Heart right ventricle (tissue), 16 donors: ENCODE measurements around the gene TMEM38B. TPM values are rescaled to one million over a fixed set of nuclear protein-coding genes. Genes with fewer than 3 reads are reported as not detected.
"Not testable (repeated sequence)": the region's sequence is repeated elsewhere in the genome, so short reads cannot be mapped to it uniquely, and the experiment has no call there.

Source experiments
- ATAC-seq, 8 donors: fragments of 200-7000 bp; cut with Tn5 transposase; one replicate each; pipeline ENCODE4 v1.9.1; 2020; ENCODE audit warnings: mild to moderate bottlenecking in 8 of 8, moderate library complexity in 8 of 8, moderate number of reproducible peaks in 1 of 8
- DNase-seq, 2 donors: peaks; one replicate each; pipeline ENCODE4 v3.0.0-alpha.2; 2020
- H3K27ac ChIP-seq, 10 donors: fragments of 200-600 bp; sonication (generic) in 2 of 10; one replicate each; pipeline versions ENCODE4 v1.5.0 to v1.8.0; 2020 to 2022; ENCODE audit warnings: mild to moderate bottlenecking in 3 of 10
- H3K27me3 ChIP-seq, 7 donors: fragments of 200-600 bp; one replicate each; pipeline ENCODE4 v1.8.0; 2021 to 2022; ENCODE audit warnings: mild to moderate bottlenecking in 2 of 7
- H3K36me3 ChIP-seq, 9 donors: fragments of 200-600 bp; sonication (generic) in 1 of 9; one replicate each; pipeline versions ENCODE4 v1.5.0 to v1.8.0; 2020 to 2022; ENCODE audit warnings: mild to moderate bottlenecking in 2 of 9
- H3K4me1 ChIP-seq, 9 donors: fragments of 200-600 bp; sonication (generic) in 1 of 9; one replicate each; pipeline versions ENCODE4 v1.5.0 to v1.8.0; 2020 to 2022; ENCODE audit warnings: mild to moderate bottlenecking in 4 of 9
- H3K4me3 ChIP-seq, 10 donors: fragments of 200-600 bp; sonication (generic) in 2 of 10; one replicate each; pipeline versions ENCODE4 v1.5.0 to v1.8.0; 2020 to 2022; ENCODE audit warnings: mild to moderate bottlenecking in 7 of 10, moderate library complexity in 2 of 10
- H3K9me3 ChIP-seq, 11 donors: fragments of 200-600 bp in 10 of 11; sonication (generic) in 2 of 11; one replicate each; pipeline versions ENCODE4 v1.5.0 to v1.8.0; 2013 to 2022; ENCODE audit warnings: mild to moderate bottlenecking in 2 of 11, control low read depth in 1 of 11, moderate library complexity in 1 of 11
- WGBS, 2 donors: extraction: QIAGEN DNeasy Blood & Tissue Kit; methylation state at CpG; one replicate each; pipeline ENCODE4 v1.1.7; 2013; ENCODE audit warnings: inconsistent platforms in 1 of 2; 5-methylcytosine and 5-hydroxymethylcytosine counted together
- intact Hi-C, 10 donors: fragments of 100-400 bp; cut with DNase I; formaldehyde crosslinking; loops; one replicate each; pipeline versions ENCODE4 v1.11.1 to v1.14.2; 2022
- polyA plus RNA-seq, 2 donors: library from polyadenylated mRNA; stranded (reverse); fragments of 200-250 nt; gene quantifications; one replicate each; pipeline ENCODE4 v1.2.3, GENCODE V29; 2013
- total RNA-seq, 10 donors: library from RNA; stranded (reverse); fragmentation: NEBNext Ultra II Directional in 3 of 10; extraction: Animal tissue kit (Norgen Biotek cat#: 25700) in 3 of 10; gene quantifications; one replicate each; pipeline versions ENCODE4 v1.2.1 to v1.2.4, GENCODE V29; 2021 to 2023
- TF ChIP-seq, protein P1 (sequence below), 9 donors: fragments of 200-600 bp; sonication (generic) in 2 of 9; IDR thresholded peaks; one replicate each; pipeline versions ENCODE4 v1.5.0 to v1.8.0; 2021 to 2022; ENCODE audit warnings: antibody characterized with exemption in 9 of 9, mild to moderate bottlenecking in 5 of 9, moderate library complexity in 1 of 9
- donor health status: Arrhythmogenic right ventricular cardiomyopathy.
- donor health status: ischemic (EF 13 %, LVEDD 7.1; RV severe dilation, severe dysfunction).
- donor health status: healthy with polysubstance abuse.
- donor health status: DM: no; HTN: yes; CAD: no.
- donor health status: DM: no; HTN: no; CAD: no.
- donor health status: ischemic (EF 25% LVEDD 6.9; RV normal size, moderate dysfunction).
- donor health status: ischemic (EF 25% LVEDD 5.7; RV mildly dilated, moderate dysfunction).
- donor health status: healthy.
- donor health status: DM: yes; HTN: yes; CAD: no.
- donor health status: Ischemic cardiomyopathy.
- donor health status: ischemic (EF 35%, LVEDD 5.7; RV mildly dilated, moderate dysfunction).
- donor health status: nonischemic (EF 11% LVEDD 7.7; RV severe dilation, severe dysfunction).
- donor health status: DM: yes; HTN: yes; CAD: no.
- donor health status: PGD.
- donor health status: ischemic (EF 29% LVEDD 5.4; RV normal size, mild dysfunction).
- donor health status: nonischemic (EF 23%, LVEDD 6.1; RV moderate dilation, normal function).

TMEM38B gene
- total and polyA plus RNA-seq, 12 donors = 13.5 to 68.4 (median 53.0) TPM

DNA sequence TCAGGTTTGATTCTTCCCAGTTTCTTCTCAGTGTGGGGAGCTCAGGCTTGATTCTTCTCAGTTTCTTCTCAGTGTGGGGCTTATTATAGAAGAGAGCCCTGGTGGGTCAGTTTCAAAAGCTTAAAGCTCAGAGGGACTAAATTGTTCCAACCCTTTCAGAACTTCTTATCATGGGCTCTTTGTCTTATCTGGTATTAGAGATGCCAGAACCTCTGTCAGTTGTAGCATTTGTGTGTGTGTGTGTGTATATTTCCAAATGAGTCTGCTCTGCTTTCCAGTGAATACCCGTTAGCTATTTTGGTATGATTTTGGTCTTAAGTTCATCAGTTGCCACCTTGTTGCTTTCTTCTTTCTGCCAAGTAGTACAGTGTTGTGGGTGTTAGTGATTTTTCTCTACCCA, 21.8 kb downstream of the TMEM38B start:
- Histone ChIP-seq H3K27me3 (no peaks in the 10 kb centered on the region), H3K36me3 (peaks cover 0 to 3% (median 0%) of the 10 kb centered on the region in 9 donors), H3K27ac (no peak overlapping the region), H3K9me3 (no peaks in the 10 kb centered on the region), H3K4me1 (peaks cover 0 to 22% (median 0%) of the 10 kb centered on the region in 9 donors), H3K4me3 (no peak overlapping the region)
- TF ChIP-seq, protein P1, sequence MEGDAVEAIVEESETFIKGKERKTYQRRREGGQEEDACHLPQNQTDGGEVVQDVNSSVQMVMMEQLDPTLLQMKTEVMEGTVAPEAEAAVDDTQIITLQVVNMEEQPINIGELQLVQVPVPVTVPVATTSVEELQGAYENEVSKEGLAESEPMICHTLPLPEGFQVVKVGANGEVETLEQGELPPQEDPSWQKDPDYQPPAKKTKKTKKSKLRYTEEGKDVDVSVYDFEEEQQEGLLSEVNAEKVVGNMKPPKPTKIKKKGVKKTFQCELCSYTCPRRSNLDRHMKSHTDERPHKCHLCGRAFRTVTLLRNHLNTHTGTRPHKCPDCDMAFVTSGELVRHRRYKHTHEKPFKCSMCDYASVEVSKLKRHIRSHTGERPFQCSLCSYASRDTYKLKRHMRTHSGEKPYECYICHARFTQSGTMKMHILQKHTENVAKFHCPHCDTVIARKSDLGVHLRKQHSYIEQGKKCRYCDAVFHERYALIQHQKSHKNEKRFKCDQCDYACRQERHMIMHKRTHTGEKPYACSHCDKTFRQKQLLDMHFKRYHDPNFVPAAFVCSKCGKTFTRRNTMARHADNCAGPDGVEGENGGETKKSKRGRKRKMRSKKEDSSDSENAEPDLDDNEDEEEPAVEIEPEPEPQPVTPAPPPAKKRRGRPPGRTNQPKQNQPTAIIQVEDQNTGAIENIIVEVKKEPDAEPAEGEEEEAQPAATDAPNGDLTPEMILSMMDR (IDR thresholded peaks at IDR 0.05) = no peak
- 44 to 45% methylated on average over 1 of the region's 1 CpG for WGBS, 2 donors
- DNase-seq (no peak), ATAC-seq (peak in 2 of 8 donors; percentile 23 to 39)
- intact Hi-C loops = loop anchor here in 7 of 10 donors (5.0 to 10.0 kb wide), 5 partner anchors 59 to 111 kb away; no protein-coding TSS in a partner anchor

DNA sequence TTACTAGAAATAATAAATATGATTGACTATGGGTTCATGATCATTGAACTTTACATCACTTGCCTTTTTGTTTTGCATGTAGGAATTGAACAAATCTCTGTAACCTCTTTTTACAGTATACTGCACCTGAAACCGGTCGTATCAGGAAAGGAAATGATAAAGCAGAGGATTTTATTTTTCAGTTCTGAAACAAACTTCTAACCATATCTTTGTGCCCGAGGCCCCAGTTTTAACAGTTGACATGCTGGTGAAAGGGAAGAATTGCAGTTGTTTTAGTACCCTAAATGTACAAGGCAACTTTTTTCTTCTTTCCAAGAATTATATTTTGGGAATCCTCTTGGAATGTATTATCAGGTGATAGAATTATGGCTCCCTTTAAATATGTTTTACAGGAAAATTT, 27.8 kb downstream of the TMEM38B start:
- DNase-seq (no peak), ATAC-seq (no peak)
- H3K27ac ChIP-seq = no peak overlapping the region
- H3K27me3 ChIP-seq = no peaks in the 10 kb centered on the region
- no peaks in the 10 kb centered on the region for H3K4me1 ChIP-seq
- H3K4me3 ChIP-seq = no peak overlapping the region
- WGBS, 2 donors = 73 to 79% methylated on average over 3 of the region's 3 CpGs
- intact Hi-C loops = loop anchor here in 2 of 10 donors (5.0 kb wide), 1 partner anchor 115 kb away; no protein-coding TSS in a partner anchor
- no peaks in the 10 kb centered on the region for H3K9me3 ChIP-seq
- TF ChIP-seq, protein P1 (IDR thresholded peaks at IDR 0.05) = no peak
- H3K36me3 ChIP-seq = peaks cover 0 to 36% (median 0%) of the 10 kb centered on the region in 9 donors

DNA sequence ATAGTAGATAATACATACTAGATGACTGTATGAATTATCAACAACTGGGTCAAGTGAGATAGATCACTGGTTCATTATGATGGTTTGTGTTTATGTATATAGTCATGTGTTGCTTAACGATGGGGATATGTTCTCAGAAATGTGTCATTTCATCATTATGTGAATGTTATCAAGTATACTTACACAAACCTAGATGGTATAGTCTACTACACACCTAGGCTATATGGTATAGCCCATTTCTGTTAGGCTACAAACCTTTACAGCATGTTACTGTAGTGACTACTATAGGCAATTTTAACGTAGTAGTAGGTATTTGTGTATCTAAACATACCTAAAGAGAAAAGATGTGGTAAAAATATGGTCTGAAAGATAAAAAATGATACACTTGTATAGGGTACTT, 31.0 kb downstream of the TMEM38B start:
- ATAC-seq (no peak), DNase-seq (no peak)
- Histone ChIP-seq H3K9me3 (peaks cover 0 to 12% (median 0%) of the 10 kb centered on the region in 11 donors), H3K4me1 (no peaks in the 10 kb centered on the region), H3K4me3 (no peak overlapping the region), H3K27ac (no peak overlapping the region), H3K27me3 (no peaks in the 10 kb centered on the region), H3K36me3 (peaks cover 0 to 40% (median 0%) of the 10 kb centered on the region in 9 donors)
- TF ChIP-seq, protein P1 (IDR thresholded peaks at IDR 0.05) = no peak
- intact Hi-C loops = no loop called here
- 89 to 93% methylated on average over 2 of the region's 2 CpGs for WGBS, 2 donors

DNA sequence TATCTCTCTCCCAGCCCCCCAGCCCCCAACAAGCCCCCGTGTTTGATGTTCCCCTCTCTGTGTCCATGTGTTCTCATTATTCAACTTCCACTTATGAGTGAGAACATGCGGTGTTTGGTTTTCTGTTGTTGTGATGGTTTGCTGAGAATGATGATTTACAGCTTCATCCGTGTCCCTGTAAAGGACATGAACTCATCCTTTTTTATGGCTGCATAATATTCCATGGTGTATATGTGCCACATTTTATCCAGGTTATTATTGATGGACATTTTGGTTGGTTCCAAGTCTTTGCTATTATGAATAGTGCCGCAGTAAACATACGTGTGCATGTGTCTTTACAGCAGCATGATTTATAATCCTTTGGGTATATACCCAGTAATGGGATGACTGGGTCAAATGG, 33.9 kb downstream of the TMEM38B start:
- H3K27me3 ChIP-seq, H3K4me3 ChIP-seq, DNase-seq, intact Hi-C loops, H3K27ac ChIP-seq, ATAC-seq, H3K4me1 ChIP-seq: not testable (repeated sequence)
- H3K36me3 ChIP-seq = peaks cover 0 to 41% (median 0%) of the 10 kb centered on the region in 9 donors
- 97 to 98% methylated on average over 5 of the region's 5 CpGs for WGBS, 2 donors
- H3K9me3 ChIP-seq = peaks cover 0 to 28% (median 2%) of the 10 kb centered on the region in 11 donors

DNA sequence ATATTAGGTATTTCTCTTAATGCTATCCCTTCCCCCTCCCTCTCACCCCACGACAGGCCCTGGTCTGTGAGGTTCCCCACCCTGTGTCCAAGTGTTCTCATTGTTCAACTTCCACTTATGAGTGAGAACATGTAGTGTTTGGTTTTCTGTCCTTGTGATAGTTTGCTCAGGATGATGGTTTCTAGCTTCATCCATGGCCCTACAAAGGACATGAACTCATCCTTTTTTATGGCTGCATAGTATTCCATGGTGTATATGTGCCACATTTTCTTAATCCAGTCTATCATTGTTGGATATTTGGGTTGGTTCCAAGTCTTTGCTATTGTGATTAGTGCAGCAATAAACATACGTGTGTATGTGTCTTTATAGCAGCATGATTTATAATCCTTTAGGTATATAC, 37.1 kb downstream of the TMEM38B start:
- 92 to 100% methylated on average over 1 to 2 of the region's 2 CpGs for WGBS, 2 donors
- peaks cover 0 to 60% (median 32%) of the 10 kb centered on the region in 11 donors for H3K9me3 ChIP-seq

More for the DNA sequence above, 37.1 kb downstream of the TMEM38B start:
- H3K27me3 ChIP-seq, intact Hi-C loops, H3K27ac ChIP-seq, DNase-seq, ATAC-seq, H3K4me3 ChIP-seq, H3K4me1 ChIP-seq: not testable (repeated sequence)
- peaks cover 0 to 53% (median 0%) of the 10 kb centered on the region in 9 donors for H3K36me3 ChIP-seq
